WTC11 (cell line): ENCODE measurements around the gene MAPK14. TPM values are rescaled to one million over a fixed set of nuclear protein-coding genes. Genes with fewer than 3 reads are reported as not detected.

Experiments
- ATAC-seq: fragments of 200-7000 bp; cut with Tn5 transposase; 2 replicates; pipeline ENCODE4 v1.10.0; 2021; ENCODE audit warnings: mild to moderate bottlenecking, moderate library complexity
- CTCF ChIA-PET: fragments of 300-600 bp; sonication (Branson Sonifier 250); formaldehyde crosslinking; loops from one replicate; lab custom pipeline; 2021; ENCODE audit warnings: antibody characterized with exemption; lab: Charles Lee
- POLR2A ChIA-PET: fragments of 350-600 bp; sonication (Branson Sonifier 250); formaldehyde crosslinking; loops from one replicate; lab custom pipeline; 2021; ENCODE audit warnings: antibody characterized with exemption; lab: Charles Lee
- DNase-seq: peaks from one replicate; pipeline ENCODE4 v3.0.0; 2021; ENCODE audit warnings: low spot score
- H3K27ac Mint-ChIP-seq: 2 replicates; pipeline ENCODE4 v1.8.0; 2021; ENCODE audit warnings: mixed read lengths
- H3K27me3 Mint-ChIP-seq: 2 replicates; pipeline ENCODE4 v1.8.0; 2021; ENCODE audit warnings: low read depth, mild to moderate bottlenecking, moderate library complexity, mixed read lengths
- H3K36me3 Mint-ChIP-seq: 2 replicates; pipeline ENCODE4 v1.8.0; 2021; ENCODE audit warnings: mixed read lengths
- H3K4me1 Mint-ChIP-seq: 2 replicates; pipeline ENCODE4 v1.8.0; 2022; ENCODE audit warnings: mixed read lengths
- H3K4me3 Mint-ChIP-seq: 2 replicates; pipeline ENCODE4 v1.8.0; 2021; ENCODE audit warnings: mild to moderate bottlenecking, moderate library complexity, mixed read lengths
- H3K9me3 Mint-ChIP-seq: 2 replicates; pipeline ENCODE4 v1.8.0; 2021; ENCODE audit warnings: mixed read lengths
- CBFB ChIP-seq: sonication (generic); formaldehyde crosslinking; IDR thresholded peaks from 2 replicates; pipeline ENCODE4 v1.8.1; 2022; ENCODE audit warnings: mild to moderate bottlenecking, low read depth, missing genetic modification reagents
- CREB1 ChIP-seq: sonication (generic); formaldehyde crosslinking; IDR thresholded peaks from 2 replicates; pipeline ENCODE4 v1.8.0; 2023; ENCODE audit warnings: mild to moderate bottlenecking, missing genetic modification reagents
- ELF4 ChIP-seq: sonication (generic); formaldehyde crosslinking; IDR thresholded peaks from 2 replicates; pipeline ENCODE4 v1.8.1; 2022; ENCODE audit warnings: low read depth, mild to moderate bottlenecking, moderate library complexity, missing genetic modification reagents
- ESRRA ChIP-seq: sonication (generic); formaldehyde crosslinking; IDR thresholded peaks from 2 replicates; pipeline ENCODE4 v1.8.1; 2022; ENCODE audit warnings: mild to moderate bottlenecking, missing genetic modification reagents, borderline replicate concordance
- IRF2 ChIP-seq: sonication (generic); formaldehyde crosslinking; IDR thresholded peaks from 2 replicates; pipeline ENCODE4 v1.8.0; 2022; ENCODE audit warnings: low read depth, missing genetic modification reagents, borderline replicate concordance
- JUN ChIP-seq: sonication (generic); formaldehyde crosslinking; IDR thresholded peaks from 2 replicates; pipeline ENCODE4 v1.8.0; 2023; ENCODE audit warnings: mild to moderate bottlenecking, missing genetic modification reagents
- NFATC4 ChIP-seq: fragments of 250-450 bp; sonication (Bioruptor Pico); IDR thresholded peaks from 2 replicates; pipeline ENCODE4 v1.9.0; 2021; ENCODE audit warnings: mild to moderate bottlenecking
- OVOL2 ChIP-seq: fragments of 250-450 bp; sonication (Bioruptor Pico); IDR thresholded peaks from 2 replicates; pipeline ENCODE4 v1.9.0; 2021; ENCODE audit warnings: mild to moderate bottlenecking, borderline replicate concordance
- PRRX2 ChIP-seq: fragments of 250-450 bp; sonication (Bioruptor Pico); IDR thresholded peaks from 2 replicates; pipeline ENCODE4 v1.8.0; 2021; ENCODE audit warnings: mild to moderate bottlenecking
- SMAD3 ChIP-seq: sonication (generic); formaldehyde crosslinking; IDR thresholded peaks from 2 replicates; pipeline ENCODE4 v1.8.0; 2022; ENCODE audit warnings: missing genetic modification reagents, mild to moderate bottlenecking, borderline replicate concordance
- SP1 ChIP-seq: sonication (generic); formaldehyde crosslinking; conservative IDR thresholded peaks from 2 replicates; pipeline ENCODE4 v1.8.1; 2022; ENCODE audit warnings: missing genetic modification reagents
- TCF7 ChIP-seq: sonication (generic); formaldehyde crosslinking; IDR thresholded peaks from 2 replicates; pipeline ENCODE4 v1.8.0; 2022; ENCODE audit warnings: mild to moderate bottlenecking, low read depth, missing genetic modification reagents, moderate library complexity
- TEAD1 ChIP-seq: sonication (generic); formaldehyde crosslinking; IDR thresholded peaks from 2 replicates; pipeline ENCODE4 v1.8.0; 2022; ENCODE audit warnings: mild to moderate bottlenecking, missing genetic modification reagents
- TEAD4 ChIP-seq: sonication (generic); formaldehyde crosslinking; IDR thresholded peaks from 2 replicates; pipeline ENCODE4 v1.8.0; 2022; ENCODE audit warnings: mild to moderate bottlenecking, missing genetic modification reagents
- total RNA-seq: library from RNA; stranded (reverse); gene quantifications from 3 replicates; pipeline ENCODE4 v1.2.3, GENCODE V29; 2021
- TF ChIP-seq, protein P1 (sequence below): sonication (generic); formaldehyde crosslinking; IDR thresholded peaks from 2 replicates; pipeline ENCODE4 v1.8.0; 2022; ENCODE audit warnings: missing genetic modification reagents
- TF ChIP-seq, protein P2 (sequence below): sonication (generic); formaldehyde crosslinking; IDR thresholded peaks from 2 replicates; pipeline ENCODE4 v1.8.1; 2022; ENCODE audit warnings: mild to moderate bottlenecking, missing genetic modification reagents, moderate library complexity, borderline replicate concordance
- TF ChIP-seq, protein P3 (sequence below): fragments of 250-450 bp; sonication (Bioruptor Pico); IDR thresholded peaks from 2 replicates; pipeline ENCODE4 v2.1.2; 2022; ENCODE audit warnings: mild to moderate bottlenecking, moderate library complexity
- TF ChIP-seq, protein P4 (sequence below): fragments of 250-450 bp; sonication (Bioruptor Pico); IDR thresholded peaks from 2 replicates; pipeline ENCODE4 v1.9.0; 2021; ENCODE audit warnings: moderate library complexity, mild to moderate bottlenecking, inconsistent platforms, borderline replicate concordance
- TF ChIP-seq, protein P5 (sequence below): sonication (generic); formaldehyde crosslinking; IDR thresholded peaks from 2 replicates; pipeline ENCODE4 v1.8.1; 2022; ENCODE audit warnings: missing genetic modification reagents, borderline replicate concordance
- TF ChIP-seq, protein P6 (sequence below): fragments of 250-450 bp; sonication (Bioruptor Pico); conservative IDR thresholded peaks from 2 replicates; pipeline ENCODE4 v1.9.0; 2021; ENCODE audit warnings: mild to moderate bottlenecking
- TF ChIP-seq, protein P7 (sequence below): sonication (generic); formaldehyde crosslinking; IDR thresholded peaks from 2 replicates; pipeline ENCODE4 v1.8.1; 2023; ENCODE audit warnings: mild to moderate bottlenecking, missing genetic modification reagents, borderline replicate concordance

The MAPK14 gene
- total RNA-seq, 1 experiment from 2014 or later: 34.0 TPM

DNA sequence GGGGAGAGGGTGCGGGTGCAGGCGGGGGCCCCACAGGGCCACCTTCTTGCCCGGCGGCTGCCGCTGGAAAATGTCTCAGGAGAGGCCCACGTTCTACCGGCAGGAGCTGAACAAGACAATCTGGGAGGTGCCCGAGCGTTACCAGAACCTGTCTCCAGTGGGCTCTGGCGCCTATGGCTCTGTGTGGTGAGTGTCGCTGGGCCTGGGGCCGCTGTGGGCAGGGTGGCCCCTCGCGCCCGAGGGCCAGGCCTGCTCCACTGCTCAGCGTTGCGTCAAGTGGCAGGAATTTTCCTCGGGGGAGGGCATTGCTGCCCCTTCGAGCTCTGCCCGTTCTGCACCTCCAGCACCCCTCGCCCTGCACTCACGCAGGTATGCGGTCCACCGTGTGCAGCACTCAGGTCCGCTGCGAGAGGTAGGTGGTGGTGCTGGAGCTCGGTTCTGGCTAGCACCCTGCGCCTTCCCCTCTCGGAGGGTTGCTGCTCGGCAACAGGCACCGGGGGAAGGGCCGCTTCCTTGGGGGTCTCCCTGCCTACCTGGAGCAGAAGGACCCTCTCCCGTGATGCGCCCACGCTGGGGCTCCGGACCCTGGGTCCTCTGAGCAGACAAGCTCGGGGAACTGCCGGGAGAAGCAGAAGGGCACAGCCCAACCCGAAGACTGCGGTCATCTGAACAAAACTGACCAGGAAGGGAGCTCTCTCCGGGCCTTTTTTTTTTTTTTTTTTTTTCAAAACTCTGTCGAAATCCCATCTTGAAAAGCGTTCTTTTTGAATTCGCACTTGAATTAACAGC, 674 bp downstream of the MAPK14 start:
- Mint-ChIP-seq H3K27me3 (peaks cover 9% of the 10 kb centered on the region; the same call in 1 of the 2 replicates), H3K36me3 (no peaks in the 10 kb centered on the region), H3K27ac (peak overlapping the region; percentile 71), H3K4me3 (peak overlapping the region; percentile 98), H3K9me3 (no peaks in the 10 kb centered on the region), H3K4me1 (peaks cover 52% of the 10 kb centered on the region)
- ChIA-PET POLR2A (interaction anchor here (0.5 to 1.2 kb wide), 8 partner anchors 17 to 357 kb away, joined by 3 to 12 read pairs (median 4); no protein-coding TSS in a partner anchor), CTCF (interaction anchor here (0.6 to 4.0 kb wide), 25 partner anchors 10 to 506 kb away, joined by 3 to 37 read pairs (median 4); no protein-coding TSS in a partner anchor)
- peak; percentile 23 for DNase-seq
- ATAC-seq: peak; percentile 1
- TF ChIP-seq, protein P1, sequence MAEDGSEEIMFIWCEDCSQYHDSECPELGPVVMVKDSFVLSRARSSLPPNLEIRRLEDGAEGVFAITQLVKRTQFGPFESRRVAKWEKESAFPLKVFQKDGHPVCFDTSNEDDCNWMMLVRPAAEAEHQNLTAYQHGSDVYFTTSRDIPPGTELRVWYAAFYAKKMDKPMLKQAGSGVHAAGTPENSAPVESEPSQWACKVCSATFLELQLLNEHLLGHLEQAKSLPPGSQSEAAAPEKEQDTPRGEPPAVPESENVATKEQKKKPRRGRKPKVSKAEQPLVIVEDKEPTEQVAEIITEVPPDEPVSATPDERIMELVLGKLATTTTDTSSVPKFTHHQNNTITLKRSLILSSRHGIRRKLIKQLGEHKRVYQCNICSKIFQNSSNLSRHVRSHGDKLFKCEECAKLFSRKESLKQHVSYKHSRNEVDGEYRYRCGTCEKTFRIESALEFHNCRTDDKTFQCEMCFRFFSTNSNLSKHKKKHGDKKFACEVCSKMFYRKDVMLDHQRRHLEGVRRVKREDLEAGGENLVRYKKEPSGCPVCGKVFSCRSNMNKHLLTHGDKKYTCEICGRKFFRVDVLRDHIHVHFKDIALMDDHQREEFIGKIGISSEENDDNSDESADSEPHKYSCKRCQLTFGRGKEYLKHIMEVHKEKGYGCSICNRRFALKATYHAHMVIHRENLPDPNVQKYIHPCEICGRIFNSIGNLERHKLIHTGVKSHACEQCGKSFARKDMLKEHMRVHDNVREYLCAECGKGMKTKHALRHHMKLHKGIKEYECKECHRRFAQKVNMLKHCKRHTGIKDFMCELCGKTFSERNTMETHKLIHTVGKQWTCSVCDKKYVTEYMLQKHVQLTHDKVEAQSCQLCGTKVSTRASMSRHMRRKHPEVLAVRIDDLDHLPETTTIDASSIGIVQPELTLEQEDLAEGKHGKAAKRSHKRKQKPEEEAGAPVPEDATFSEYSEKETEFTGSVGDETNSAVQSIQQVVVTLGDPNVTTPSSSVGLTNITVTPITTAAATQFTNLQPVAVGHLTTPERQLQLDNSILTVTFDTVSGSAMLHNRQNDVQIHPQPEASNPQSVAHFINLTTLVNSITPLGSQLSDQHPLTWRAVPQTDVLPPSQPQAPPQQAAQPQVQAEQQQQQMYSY (CRISPR knock-in tag): no peak
- TF ChIP-seq SP1 (CRISPR knock-in tag): no peak
- TF ChIP-seq, protein P2, sequence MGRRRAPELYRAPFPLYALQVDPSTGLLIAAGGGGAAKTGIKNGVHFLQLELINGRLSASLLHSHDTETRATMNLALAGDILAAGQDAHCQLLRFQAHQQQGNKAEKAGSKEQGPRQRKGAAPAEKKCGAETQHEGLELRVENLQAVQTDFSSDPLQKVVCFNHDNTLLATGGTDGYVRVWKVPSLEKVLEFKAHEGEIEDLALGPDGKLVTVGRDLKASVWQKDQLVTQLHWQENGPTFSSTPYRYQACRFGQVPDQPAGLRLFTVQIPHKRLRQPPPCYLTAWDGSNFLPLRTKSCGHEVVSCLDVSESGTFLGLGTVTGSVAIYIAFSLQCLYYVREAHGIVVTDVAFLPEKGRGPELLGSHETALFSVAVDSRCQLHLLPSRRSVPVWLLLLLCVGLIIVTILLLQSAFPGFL (CRISPR knock-in tag): no peak
- no peak for TF ChIP-seq ELF4
- no peak for TF ChIP-seq SMAD3
- TF ChIP-seq JUN (CRISPR knock-in tag): no peak
- no peak for TF ChIP-seq OVOL2
- TF ChIP-seq, protein P3, sequence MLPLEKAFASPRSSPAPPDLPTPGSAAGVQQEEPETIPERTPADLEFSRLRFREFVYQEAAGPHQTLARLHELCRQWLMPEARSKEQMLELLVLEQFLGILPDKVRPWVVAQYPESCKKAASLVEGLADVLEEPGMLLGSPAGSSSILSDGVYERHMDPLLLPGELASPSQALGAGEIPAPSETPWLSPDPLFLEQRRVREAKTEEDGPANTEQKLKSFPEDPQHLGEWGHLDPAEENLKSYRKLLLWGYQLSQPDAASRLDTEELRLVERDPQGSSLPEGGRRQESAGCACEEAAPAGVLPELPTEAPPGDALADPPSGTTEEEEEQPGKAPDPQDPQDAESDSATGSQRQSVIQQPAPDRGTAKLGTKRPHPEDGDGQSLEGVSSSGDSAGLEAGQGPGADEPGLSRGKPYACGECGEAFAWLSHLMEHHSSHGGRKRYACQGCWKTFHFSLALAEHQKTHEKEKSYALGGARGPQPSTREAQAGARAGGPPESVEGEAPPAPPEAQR: no peak
- no peak for TF ChIP-seq CBFB
- peak; percentile 54 for TF ChIP-seq TEAD1
- TF ChIP-seq TCF7 (CRISPR knock-in tag): peak; percentile 23; the same call in 1 of the 2 replicates
- TF ChIP-seq, protein P4, sequence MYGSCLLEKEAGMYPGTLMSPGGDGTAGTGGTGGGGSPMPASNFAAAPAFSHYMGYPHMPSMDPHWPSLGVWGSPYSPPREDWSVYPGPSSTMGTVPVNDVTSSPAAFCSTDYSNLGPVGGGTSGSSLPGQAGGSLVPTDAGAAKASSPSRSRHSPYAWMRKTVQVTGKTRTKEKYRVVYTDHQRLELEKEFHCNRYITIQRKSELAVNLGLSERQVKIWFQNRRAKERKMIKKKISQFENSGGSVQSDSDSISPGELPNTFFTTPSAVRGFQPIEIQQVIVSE: no peak
- TF ChIP-seq TEAD4 (CRISPR knock-in tag): 0 out of 2 replicates have a peak, but pooled peaks have one; percentile 39
- TF ChIP-seq, protein P5, sequence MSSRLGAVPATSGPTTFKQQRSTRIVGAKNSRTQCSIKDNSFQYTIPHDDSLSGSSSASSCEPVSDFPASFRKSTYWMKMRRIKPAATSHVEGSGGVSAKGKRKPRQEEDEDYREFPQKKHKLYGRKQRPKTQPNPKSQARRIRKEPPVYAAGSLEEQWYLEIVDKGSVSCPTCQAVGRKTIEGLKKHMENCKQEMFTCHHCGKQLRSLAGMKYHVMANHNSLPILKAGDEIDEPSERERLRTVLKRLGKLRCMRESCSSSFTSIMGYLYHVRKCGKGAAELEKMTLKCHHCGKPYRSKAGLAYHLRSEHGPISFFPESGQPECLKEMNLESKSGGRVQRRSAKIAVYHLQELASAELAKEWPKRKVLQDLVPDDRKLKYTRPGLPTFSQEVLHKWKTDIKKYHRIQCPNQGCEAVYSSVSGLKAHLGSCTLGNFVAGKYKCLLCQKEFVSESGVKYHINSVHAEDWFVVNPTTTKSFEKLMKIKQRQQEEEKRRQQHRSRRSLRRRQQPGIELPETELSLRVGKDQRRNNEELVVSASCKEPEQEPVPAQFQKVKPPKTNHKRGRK: no peak
- no peak for TF ChIP-seq CREB1
- TF ChIP-seq, protein P6, sequence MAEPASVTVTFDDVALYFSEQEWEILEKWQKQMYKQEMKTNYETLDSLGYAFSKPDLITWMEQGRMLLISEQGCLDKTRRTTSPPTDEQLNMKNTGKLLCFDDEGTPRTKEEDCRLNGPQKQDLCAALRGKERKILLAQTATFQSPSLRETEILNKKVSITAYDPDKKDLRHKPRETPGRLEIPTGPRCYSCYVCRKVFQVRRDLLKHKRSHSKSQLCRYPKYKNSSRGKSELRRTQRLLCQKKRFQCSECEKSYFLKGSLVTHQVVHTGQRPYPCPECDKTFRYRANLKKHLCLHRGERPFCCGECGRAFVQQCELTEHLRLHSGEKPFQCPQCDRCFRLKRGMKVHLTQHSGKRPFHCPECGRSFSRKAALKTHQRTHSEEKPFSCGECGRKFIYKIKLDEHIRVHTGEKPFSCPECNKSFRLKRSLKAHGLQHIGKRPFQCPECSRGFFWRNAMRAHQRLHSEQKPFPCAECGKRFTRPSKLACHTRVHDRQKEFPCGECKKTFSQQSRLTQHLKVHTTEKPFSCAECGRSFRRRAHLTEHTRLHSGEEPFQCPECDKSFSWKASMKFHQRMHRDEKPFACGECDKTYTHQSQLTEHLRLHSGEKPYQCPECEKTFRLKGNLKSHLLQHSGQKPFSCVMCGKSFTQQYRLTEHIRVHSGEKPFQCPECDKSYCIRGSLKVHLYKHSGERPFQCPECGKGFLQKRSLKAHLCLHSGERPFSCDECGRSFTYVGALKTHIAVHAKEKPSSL (CRISPR knock-in tag): no peak
- no peak for TF ChIP-seq IRF2 (CRISPR knock-in tag)
- TF ChIP-seq ESRRA (CRISPR knock-in tag): 0 out of 2 replicates have a peak, but pooled peaks have one; percentile 11
- TF ChIP-seq PRRX2: no peak
- TF ChIP-seq NFATC4 (CRISPR knock-in tag): no peak
- TF ChIP-seq, protein P7, sequence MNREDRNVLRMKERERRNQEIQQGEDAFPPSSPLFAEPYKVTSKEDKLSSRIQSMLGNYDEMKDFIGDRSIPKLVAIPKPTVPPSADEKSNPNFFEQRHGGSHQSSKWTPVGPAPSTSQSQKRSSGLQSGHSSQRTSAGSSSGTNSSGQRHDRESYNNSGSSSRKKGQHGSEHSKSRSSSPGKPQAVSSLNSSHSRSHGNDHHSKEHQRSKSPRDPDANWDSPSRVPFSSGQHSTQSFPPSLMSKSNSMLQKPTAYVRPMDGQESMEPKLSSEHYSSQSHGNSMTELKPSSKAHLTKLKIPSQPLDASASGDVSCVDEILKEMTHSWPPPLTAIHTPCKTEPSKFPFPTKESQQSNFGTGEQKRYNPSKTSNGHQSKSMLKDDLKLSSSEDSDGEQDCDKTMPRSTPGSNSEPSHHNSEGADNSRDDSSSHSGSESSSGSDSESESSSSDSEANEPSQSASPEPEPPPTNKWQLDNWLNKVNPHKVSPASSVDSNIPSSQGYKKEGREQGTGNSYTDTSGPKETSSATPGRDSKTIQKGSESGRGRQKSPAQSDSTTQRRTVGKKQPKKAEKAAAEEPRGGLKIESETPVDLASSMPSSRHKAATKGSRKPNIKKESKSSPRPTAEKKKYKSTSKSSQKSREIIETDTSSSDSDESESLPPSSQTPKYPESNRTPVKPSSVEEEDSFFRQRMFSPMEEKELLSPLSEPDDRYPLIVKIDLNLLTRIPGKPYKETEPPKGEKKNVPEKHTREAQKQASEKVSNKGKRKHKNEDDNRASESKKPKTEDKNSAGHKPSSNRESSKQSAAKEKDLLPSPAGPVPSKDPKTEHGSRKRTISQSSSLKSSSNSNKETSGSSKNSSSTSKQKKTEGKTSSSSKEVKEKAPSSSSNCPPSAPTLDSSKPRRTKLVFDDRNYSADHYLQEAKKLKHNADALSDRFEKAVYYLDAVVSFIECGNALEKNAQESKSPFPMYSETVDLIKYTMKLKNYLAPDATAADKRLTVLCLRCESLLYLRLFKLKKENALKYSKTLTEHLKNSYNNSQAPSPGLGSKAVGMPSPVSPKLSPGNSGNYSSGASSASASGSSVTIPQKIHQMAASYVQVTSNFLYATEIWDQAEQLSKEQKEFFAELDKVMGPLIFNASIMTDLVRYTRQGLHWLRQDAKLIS: no peak
